Neural progenitor cell (in vitro differentiated cells): Measurements from ENCODE around the gene TPPP. TPM values are rescaled to one million over a fixed set of nuclear protein-coding genes. Genes with fewer than 3 reads are reported as not detected.

Source experiments
- DNase-seq: peaks from one replicate; pipeline ENCODE4 v3.0.0-alpha.2; 2016; ENCODE audit warnings: low spot score
- H2AFZ ChIP-seq: fragments of 200-600 bp; sonication (generic); replicated peaks from 2 replicates; pipeline ENCODE4 v1.6.1; 2016; ENCODE audit warnings: antibody characterized with exemption
- H3F3A ChIP-seq: fragments of 200-600 bp; sonication (generic); 2 replicates; pipeline ENCODE4 v1.6.1; 2016; ENCODE audit warnings: antibody characterized with exemption, low read depth
- H3K27ac ChIP-seq: fragments of 200-600 bp; sonication (generic); 2 replicates; pipeline ENCODE4 v1.5.1; 2016; ENCODE audit warnings: mild to moderate bottlenecking
- H3K27me3 ChIP-seq: fragments of 200-600 bp; sonication (generic); 2 replicates; pipeline ENCODE4 v1.6.1; 2016; ENCODE audit warnings: mild to moderate bottlenecking, moderate library complexity
- H3K36me3 ChIP-seq: fragments of 200-600 bp; sonication (generic); 2 replicates; pipeline ENCODE4 v1.5.1; 2016
- H3K4me1 ChIP-seq: fragments of 200-600 bp; sonication (generic); 2 replicates; pipeline ENCODE4 v1.6.1; 2016; ENCODE audit warnings: mixed run types
- H3K4me2 ChIP-seq: fragments of 200-600 bp; sonication (generic); 2 replicates; pipeline ENCODE4 v1.6.1; 2016
- H3K4me3 ChIP-seq: fragments of 200-600 bp; sonication (generic); 2 replicates; pipeline ENCODE4 v1.5.1; 2016
- H3K79me2 ChIP-seq: fragments of 200-600 bp; sonication (generic); 2 replicates; pipeline ENCODE4 v1.6.1; 2016; ENCODE audit warnings: low read depth
- H3K9ac ChIP-seq: fragments of 200-600 bp; sonication (generic); 2 replicates; pipeline ENCODE4 v1.6.1; 2016
- H3K9me3 ChIP-seq: fragments of 200-600 bp; sonication (generic); 2 replicates; pipeline ENCODE4 v1.5.1; 2016; ENCODE audit warnings: low read depth
- H4K20me1 ChIP-seq: fragments of 200-600 bp; sonication (generic); 2 replicates; pipeline ENCODE4 v1.6.1; 2016; ENCODE audit warnings: low read depth
- H3K27ac Mint-ChIP-seq: 3 replicates; pipeline ENCODE4 v1.8.0; 2021; ENCODE audit warnings: mixed read lengths
- H3K27me3 Mint-ChIP-seq: 2 replicates; pipeline ENCODE4 v1.8.0; 2022; ENCODE audit warnings: low read depth, mild to moderate bottlenecking, inconsistent platforms, moderate library complexity, mixed read lengths; ENCODE audit not compliant: insufficient read depth
- H3K36me3 Mint-ChIP-seq: 3 replicates; pipeline ENCODE4 v1.8.0; 2021; ENCODE audit warnings: mixed read lengths
- H3K4me1 Mint-ChIP-seq: 3 replicates; pipeline ENCODE4 v1.8.0; 2021; ENCODE audit warnings: mixed read lengths
- H3K4me3 Mint-ChIP-seq: 3 replicates; pipeline ENCODE4 v1.8.0; 2021; ENCODE audit warnings: mild to moderate bottlenecking, moderate library complexity, mixed read lengths
- H3K9me3 Mint-ChIP-seq: 3 replicates; pipeline ENCODE4 v1.8.0; 2020; ENCODE audit warnings: mixed read lengths
- EZH2 ChIP-seq: fragments of 200-600 bp; sonication (generic); IDR thresholded peaks from 2 replicates; pipeline ENCODE4 v1.6.1; 2017; ENCODE audit warnings: antibody characterized with exemption, mild to moderate bottlenecking, moderate library complexity
- EZH2phosphoT487 ChIP-seq: fragments of 200-600 bp; sonication (generic); IDR thresholded peaks from 2 replicates; pipeline ENCODE4 v1.6.1; 2017; ENCODE audit warnings: antibody characterized with exemption
- total RNA-seq: library from RNA; depleted of rRNA; stranded (reverse); fragments of >200 nt; gene quantifications from 2 replicates; pipeline ENCODE4 v1.2.3, GENCODE V29; 2015; ENCODE audit warnings: low replicate concordance
- TF ChIP-seq, protein P1 (sequence below): fragments of 200-600 bp; sonication (generic); IDR thresholded peaks from 2 replicates; pipeline ENCODE4 v1.5.1; 2017; ENCODE audit warnings: antibody characterized with exemption, mild to moderate bottlenecking

Gene TPPP
- total RNA-seq, 1 donor from 2014 or later, result not detected

DNA sequence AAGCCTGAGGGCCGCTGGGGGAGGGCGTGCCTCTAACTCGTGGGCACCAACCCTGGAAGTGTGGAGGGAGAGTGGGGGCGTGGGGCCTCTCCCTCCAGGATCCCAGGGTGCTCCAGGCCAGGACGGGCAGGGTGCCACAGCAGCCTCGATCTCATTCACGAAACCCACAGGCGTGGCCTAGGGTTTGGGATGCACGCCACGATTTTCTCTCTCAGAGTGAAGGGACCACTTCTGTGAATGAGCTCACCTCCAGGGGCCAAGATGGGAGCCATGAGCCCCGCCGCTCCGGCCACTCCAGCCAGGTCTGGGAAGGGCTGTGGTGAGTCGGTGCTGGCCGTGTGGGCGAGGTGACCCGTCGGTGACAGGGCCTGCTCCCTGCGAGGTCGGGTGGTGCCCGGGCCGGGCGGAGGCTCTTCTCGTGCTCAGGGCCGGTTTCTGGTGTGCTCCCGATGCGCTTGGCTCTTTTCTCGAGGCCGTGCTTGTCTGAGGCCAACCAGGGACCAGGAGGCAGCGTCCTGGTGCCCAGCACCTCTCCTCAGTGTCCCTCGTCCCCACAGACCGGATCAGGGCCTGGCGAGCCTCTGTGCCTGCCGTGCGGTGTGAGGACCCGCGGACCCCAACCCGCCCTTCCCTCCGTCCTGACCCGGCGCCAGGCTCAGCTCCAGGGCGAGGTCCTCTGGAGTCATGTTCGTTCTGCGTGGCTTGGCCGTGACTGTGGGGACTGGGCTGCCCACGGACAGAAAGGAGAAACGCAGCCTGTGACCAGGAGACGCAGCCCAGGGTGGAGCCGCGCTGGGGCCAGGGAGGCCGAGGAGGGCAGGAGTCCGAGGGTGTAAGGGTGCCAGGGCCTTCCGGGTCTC lies 31.0 kb downstream of the TPPP start:
- H3K4me1 ChIP-seq, result no peaks in the 10 kb centered on the region

DNA sequence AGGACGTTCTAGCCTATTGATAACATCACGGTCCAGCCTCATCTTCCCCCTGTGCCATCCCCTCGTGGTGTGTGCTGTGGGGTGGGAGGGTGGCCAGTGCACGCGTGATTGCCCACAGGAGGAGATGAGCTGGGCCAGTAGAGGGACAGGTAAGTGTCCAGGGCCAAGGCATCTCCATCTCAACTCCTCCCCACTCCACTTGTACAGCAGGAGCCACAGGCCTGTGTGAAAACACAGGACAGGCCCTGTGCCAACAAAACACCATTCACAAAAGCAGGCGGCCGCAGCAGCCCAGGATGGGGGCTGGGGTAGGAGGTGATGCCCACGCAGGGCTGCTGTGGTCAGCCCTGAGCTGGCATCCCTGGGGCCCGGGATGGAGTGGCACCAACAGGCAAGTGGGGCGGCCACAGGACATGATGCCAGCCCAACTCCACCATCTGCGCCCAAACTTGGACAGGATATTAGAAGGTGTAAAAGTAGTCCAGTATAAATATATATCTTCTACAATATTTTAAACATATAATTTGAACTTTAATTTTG lies 32.6 kb downstream of the TPPP start:
- H3K27ac ChIP-seq, result no peak overlapping the region
- Mint-ChIP-seq H3K9me3 (peaks cover 2% of the 10 kb centered on the region), H3K36me3 (peaks cover 49% of the 10 kb centered on the region), H3K27me3 (peaks cover 3% of the 10 kb centered on the region), H3K27ac (no peak overlapping the region), H3K4me3 (no peak overlapping the region), H3K4me1 (peaks cover 4% of the 10 kb centered on the region)
- no peaks in the 10 kb centered on the region for H3F3A ChIP-seq
- no peaks in the 10 kb centered on the region for H3K4me1 ChIP-seq
- H3K9me3 ChIP-seq, result no peaks in the 10 kb centered on the region
- TF ChIP-seq EZH2phosphoT487, result no peak
- TF ChIP-seq, protein P1, sequence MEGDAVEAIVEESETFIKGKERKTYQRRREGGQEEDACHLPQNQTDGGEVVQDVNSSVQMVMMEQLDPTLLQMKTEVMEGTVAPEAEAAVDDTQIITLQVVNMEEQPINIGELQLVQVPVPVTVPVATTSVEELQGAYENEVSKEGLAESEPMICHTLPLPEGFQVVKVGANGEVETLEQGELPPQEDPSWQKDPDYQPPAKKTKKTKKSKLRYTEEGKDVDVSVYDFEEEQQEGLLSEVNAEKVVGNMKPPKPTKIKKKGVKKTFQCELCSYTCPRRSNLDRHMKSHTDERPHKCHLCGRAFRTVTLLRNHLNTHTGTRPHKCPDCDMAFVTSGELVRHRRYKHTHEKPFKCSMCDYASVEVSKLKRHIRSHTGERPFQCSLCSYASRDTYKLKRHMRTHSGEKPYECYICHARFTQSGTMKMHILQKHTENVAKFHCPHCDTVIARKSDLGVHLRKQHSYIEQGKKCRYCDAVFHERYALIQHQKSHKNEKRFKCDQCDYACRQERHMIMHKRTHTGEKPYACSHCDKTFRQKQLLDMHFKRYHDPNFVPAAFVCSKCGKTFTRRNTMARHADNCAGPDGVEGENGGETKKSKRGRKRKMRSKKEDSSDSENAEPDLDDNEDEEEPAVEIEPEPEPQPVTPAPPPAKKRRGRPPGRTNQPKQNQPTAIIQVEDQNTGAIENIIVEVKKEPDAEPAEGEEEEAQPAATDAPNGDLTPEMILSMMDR, result no peak
- no peak for TF ChIP-seq EZH2
- H3K36me3 ChIP-seq, result no peaks in the 10 kb centered on the region
- H3K4me3 ChIP-seq, result no peak overlapping the region
- H3K9ac ChIP-seq, result no peak overlapping the region
- DNase-seq, result no peak
- no peaks in the 10 kb centered on the region for H4K20me1 ChIP-seq
- H2AFZ ChIP-seq, result no peak overlapping the region
- H3K79me2 ChIP-seq, result no peaks in the 10 kb centered on the region
- no peaks in the 10 kb centered on the region for H3K27me3 ChIP-seq
- H3K4me2 ChIP-seq, result no peak overlapping the region

More for the DNA sequence above, 31.0 kb downstream of the TPPP start:
- H3K79me2 ChIP-seq, result no peaks in the 10 kb centered on the region
- H3K9me3 Mint-ChIP-seq, result peaks cover 2% of the 10 kb centered on the region
- H3K27me3 ChIP-seq, result no peaks in the 10 kb centered on the region
- H4K20me1 ChIP-seq, result peaks cover 1% of the 10 kb centered on the region
- no peaks in the 10 kb centered on the region for H3K9me3 ChIP-seq
- H3K4me2 ChIP-seq, result no peak overlapping the region
- H3K27ac Mint-ChIP-seq, result no peak overlapping the region
- H3K36me3 ChIP-seq, result no peaks in the 10 kb centered on the region
- H3K4me3 Mint-ChIP-seq, result no peak overlapping the region
- peaks cover 6% of the 10 kb centered on the region for H3K4me1 Mint-ChIP-seq
- peaks cover 43% of the 10 kb centered on the region for H3K36me3 Mint-ChIP-seq
- no peak for DNase-seq
- no peak overlapping the region for H3K9ac ChIP-seq
- no peak overlapping the region for H3K4me3 ChIP-seq
- no peak overlapping the region for H3K27ac ChIP-seq
- peaks cover 3% of the 10 kb centered on the region for H3K27me3 Mint-ChIP-seq
- H3F3A ChIP-seq, result no peaks in the 10 kb centered on the region
- TF ChIP-seq EZH2 (no peak), EZH2phosphoT487 (no peak)
- TF ChIP-seq, protein P1, result no peak
- H2AFZ ChIP-seq, result no peak overlapping the region

DNA sequence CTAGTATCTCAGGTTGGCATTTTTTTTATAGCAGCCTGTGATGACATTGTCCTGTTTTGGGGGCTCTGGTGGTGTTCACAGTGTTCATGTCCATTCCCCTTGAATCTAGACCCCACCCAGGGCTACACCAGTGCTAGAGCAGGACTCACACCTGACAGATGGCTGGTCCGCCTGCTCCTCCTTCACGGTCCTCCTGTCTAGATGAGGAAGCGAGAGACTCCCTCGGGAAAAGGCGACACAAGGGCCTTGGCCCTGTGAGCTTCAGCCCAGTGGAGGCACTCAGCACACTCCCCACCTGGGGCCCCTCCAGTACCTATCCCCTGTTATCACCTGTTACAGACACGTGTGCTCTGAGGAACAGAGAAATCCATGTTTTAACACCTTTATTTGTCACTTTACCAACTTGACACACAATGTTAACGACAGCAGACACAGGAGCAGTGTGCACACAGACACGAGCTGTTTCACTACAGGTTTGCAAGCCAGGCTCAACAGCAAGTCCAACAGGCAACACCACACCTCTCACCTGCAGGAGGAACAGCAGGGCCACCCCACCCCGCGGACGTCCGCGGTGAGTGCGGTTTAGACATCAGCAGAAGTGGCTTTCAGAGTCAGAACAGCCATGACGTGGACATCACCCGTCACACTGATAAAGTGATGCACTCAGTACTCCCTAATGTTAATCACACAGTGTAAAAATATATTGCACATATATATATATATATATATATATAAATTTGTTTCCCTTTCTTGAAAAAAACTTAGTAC lies 33.5 kb downstream of the TPPP start:
- Mint-ChIP-seq H3K27me3 (peaks cover 3% of the 10 kb centered on the region), H3K4me1 (peaks cover 4% of the 10 kb centered on the region), H3K9me3 (peaks cover 2% of the 10 kb centered on the region), H3K27ac (no peak overlapping the region), H3K4me3 (no peak overlapping the region), H3K36me3 (peaks cover 51% of the 10 kb centered on the region)
- H3K4me1 ChIP-seq, result no peaks in the 10 kb centered on the region
- no peak overlapping the region for H3K9ac ChIP-seq
- no peak overlapping the region for H3K27ac ChIP-seq
- DNase-seq, result no peak
- H3K27me3 ChIP-seq, result no peaks in the 10 kb centered on the region
- no peaks in the 10 kb centered on the region for H3K79me2 ChIP-seq
- no peak overlapping the region for H2AFZ ChIP-seq
- H3F3A ChIP-seq, result no peaks in the 10 kb centered on the region
- H4K20me1 ChIP-seq, result no peaks in the 10 kb centered on the region
- no peaks in the 10 kb centered on the region for H3K9me3 ChIP-seq
- H3K36me3 ChIP-seq, result no peaks in the 10 kb centered on the region
- TF ChIP-seq, protein P1, result no peak
- TF ChIP-seq EZH2 (no peak), EZH2phosphoT487 (no peak)
- no peak overlapping the region for H3K4me2 ChIP-seq
- no peak overlapping the region for H3K4me3 ChIP-seq
